HTR-8/SVneo (cell line): ENCODE results near the gene SULT1A3.
"Not testable (repeated sequence)": the region's sequence is repeated elsewhere in the genome, so short reads cannot be mapped to it uniquely, and the experiment has no call there.

Experiments used
- DNase-seq: peaks from one replicate; pipeline ENCODE4 v3.0.0; 2011; ENCODE audit warnings: low spot score, mixed read lengths; ENCODE audit not compliant: insufficient read length
- FAIRE-seq: peaks from 2 replicates; lab custom pipeline; 2011; peaks lifted over from hg19 to GRCh38; lab: Jason Lieb, UNC

Gene SULT1A3

GRCh38 chr16:30199049-30199448 lies at the start of gene SULT1A3:
Gene SULT1A3, plus strand, starts transcription at chr16:30199255. Its CDS starts 1,474 bp downstream, at chr16:30200729.
- DNase-seq, FAIRE-seq: not testable (repeated sequence)

GRCh38 chr16:30151091-30151490 lies 48.0 kb upstream of the SULT1A3 start:
- DNase-seq, result no peak
- no peak for FAIRE-seq

- FAIRE-seq (no peak), DNase-seq (no peak)
Measured at GRCh38 chr16:30152517-30152916, 46.5 kb upstream of the SULT1A3 start.

- no peak for DNase-seq
- FAIRE-seq, result no peak
Measured at GRCh38 chr16:30155188-30155587, 43.9 kb upstream of the SULT1A3 start.

GRCh38 chr16:30157214-30157613 lies 41.8 kb upstream of the SULT1A3 start:
- FAIRE-seq, result no peak
- no peak for DNase-seq

- no peak for DNase-seq
- FAIRE-seq, result no peak
Measured at GRCh38 chr16:30163538-30163937, 35.5 kb upstream of the SULT1A3 start.

- FAIRE-seq (no peak), DNase-seq (no peak)
Measured at GRCh38 chr16:30166202-30166902, 32.7 kb upstream of the SULT1A3 start.

GRCh38 chr16:30168746-30169145 lies 30.3 kb upstream of the SULT1A3 start:
- FAIRE-seq, DNase-seq: not testable (repeated sequence)

- DNase-seq, FAIRE-seq: not testable (repeated sequence)
Measured at GRCh38 chr16:30169416-30169815, 29.6 kb upstream of the SULT1A3 start.

GRCh38 chr16:30170145-30170544 lies 28.9 kb upstream of the SULT1A3 start:
- not testable (repeated sequence) for FAIRE-seq, DNase-seq

GRCh38 chr16:30173054-30173453 lies 26.0 kb upstream of the SULT1A3 start:
- no peak for DNase-seq
- FAIRE-seq, result no peak

- DNase-seq, FAIRE-seq: not testable (repeated sequence)
Measured at GRCh38 chr16:30176876-30177275, 22.2 kb upstream of the SULT1A3 start.

GRCh38 chr16:30179195-30179594 lies 19.9 kb upstream of the SULT1A3 start:
- FAIRE-seq (no peak), DNase-seq (no peak)

GRCh38 chr16:30179931-30180330 lies 19.1 kb upstream of the SULT1A3 start:
- DNase-seq (no peak), FAIRE-seq (no peak)

- no peak for FAIRE-seq
- DNase-seq, result no peak
Measured at GRCh38 chr16:30180741-30181140, 18.3 kb upstream of the SULT1A3 start.

GRCh38 chr16:30183233-30184095 lies 15.6 kb upstream of the SULT1A3 start, which contains the start of gene CORO1A:
Gene CORO1A, plus strand, starts transcription at chr16:30183602. Its CDS starts 1,608 bp downstream, at chr16:30185210.
- FAIRE-seq, result no peak
- peak; percentile 80 for DNase-seq

- DNase-seq (no peak), FAIRE-seq (no peak)
Measured at GRCh38 chr16:30184096-30184890, 14.8 kb upstream of the SULT1A3 start.

- FAIRE-seq, result no peak
Measured at GRCh38 chr16:30184891-30185682, 14.0 kb upstream of the SULT1A3 start.

GRCh38 chr16:30185683-30186421 lies 13.2 kb upstream of the SULT1A3 start:
- DNase-seq, result no peak

More at GRCh38 chr16:30184891-30185682, 14.0 kb upstream of the SULT1A3 start:
- no peak for DNase-seq

More at GRCh38 chr16:30185683-30186421, 13.2 kb upstream of the SULT1A3 start:
- no peak for FAIRE-seq
